GM18907 (cell line): Measurements from ENCODE around the gene KCNJ15.
A peak's percentile ranks its signal among the peaks of the same experiment; 100 is the strongest.

Experiments
- ATAC-seq: cut with Tn5 transposase; IDR thresholded peaks from one replicate; pipeline ENCODE4 v1.9.1; 2021; ENCODE audit warnings: mild to moderate bottlenecking, moderate library complexity; ENCODE audit not compliant: unreplicated experiment

The KCNJ15 gene

GRCh38 chr21:38267991-38268863 is 11.4 kb downstream of the KCNJ15 start:
- ATAC-seq = peak; percentile 45

GRCh38 chr21:38268864-38269575 is 12.2 kb downstream of the KCNJ15 start:
- peak; percentile 39 for ATAC-seq

GRCh38 chr21:38269576-38269936 is 12.8 kb downstream of the KCNJ15 start:
- peak; percentile 88 for ATAC-seq

GRCh38 chr21:38272215-38272614 is 15.4 kb downstream of the KCNJ15 start:
- no peak for ATAC-seq

GRCh38 chr21:38273745-38274542 is 17.2 kb downstream of the KCNJ15 start:
- ATAC-seq = no peak

GRCh38 chr21:38277501-38278131 is 20.8 kb downstream of the KCNJ15 start:
- ATAC-seq = no peak

GRCh38 chr21:38280454-38280853 is 23.7 kb downstream of the KCNJ15 start:
- ATAC-seq = no peak

GRCh38 chr21:38280867-38281266 is 24.1 kb downstream of the KCNJ15 start:
- no peak for ATAC-seq

- ATAC-seq = no peak
Measured at GRCh38 chr21:38282921-38283320, 26.1 kb downstream of the KCNJ15 start.

GRCh38 chr21:38284216-38284615 is 27.4 kb downstream of the KCNJ15 start:
- ATAC-seq = no peak

- no peak for ATAC-seq
Measured at GRCh38 chr21:38286739-38287471, 30.1 kb downstream of the KCNJ15 start.

- ATAC-seq = no peak
Measured at GRCh38 chr21:38287476-38287875, 30.7 kb downstream of the KCNJ15 start.

- no peak for ATAC-seq
Measured at GRCh38 chr21:38289705-38290485, 33.1 kb downstream of the KCNJ15 start.

GRCh38 chr21:38290809-38291208 is 34.0 kb downstream of the KCNJ15 start:
- no peak for ATAC-seq

- no peak for ATAC-seq
Measured at GRCh38 chr21:38291874-38292273, 35.1 kb downstream of the KCNJ15 start.

- ATAC-seq = no peak
Measured at GRCh38 chr21:38293113-38293512, 36.3 kb downstream of the KCNJ15 start.

- no peak for ATAC-seq
Measured at GRCh38 chr21:38293765-38294164, 37.0 kb downstream of the KCNJ15 start.

GRCh38 chr21:38294609-38295008 is 37.8 kb downstream of the KCNJ15 start:
- no peak for ATAC-seq

- ATAC-seq = no peak
Measured at GRCh38 chr21:38295997-38296764, 39.4 kb downstream of the KCNJ15 start.
